ENCODE measurements around the gene FMO3.

Gene FMO3

DNA sequence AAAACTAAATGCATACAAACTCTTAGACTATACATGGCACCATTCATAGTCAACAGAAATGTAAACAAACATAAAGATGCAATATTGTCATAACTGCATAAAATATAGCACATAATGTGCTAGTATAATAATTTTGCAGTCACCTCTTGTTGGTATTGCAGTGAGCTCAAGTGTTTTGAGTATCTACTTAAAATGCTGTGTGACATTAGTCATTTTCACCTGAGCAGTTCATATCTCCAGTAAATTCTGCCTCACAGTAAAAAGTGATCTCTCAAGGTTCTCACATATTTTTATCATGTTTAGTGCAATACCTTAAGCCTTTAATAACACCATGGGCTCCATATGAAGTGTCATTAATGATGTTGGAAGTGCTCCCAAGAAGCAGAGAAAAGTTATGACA is 64.8 kb downstream of the FMO3 start:
- peak; percentile 89 for FAIRE-seq
- no peak for DNase-seq (ENCODE audit: insufficient read length, low spot score)
- TF ChIP-seq, protein P1, sequence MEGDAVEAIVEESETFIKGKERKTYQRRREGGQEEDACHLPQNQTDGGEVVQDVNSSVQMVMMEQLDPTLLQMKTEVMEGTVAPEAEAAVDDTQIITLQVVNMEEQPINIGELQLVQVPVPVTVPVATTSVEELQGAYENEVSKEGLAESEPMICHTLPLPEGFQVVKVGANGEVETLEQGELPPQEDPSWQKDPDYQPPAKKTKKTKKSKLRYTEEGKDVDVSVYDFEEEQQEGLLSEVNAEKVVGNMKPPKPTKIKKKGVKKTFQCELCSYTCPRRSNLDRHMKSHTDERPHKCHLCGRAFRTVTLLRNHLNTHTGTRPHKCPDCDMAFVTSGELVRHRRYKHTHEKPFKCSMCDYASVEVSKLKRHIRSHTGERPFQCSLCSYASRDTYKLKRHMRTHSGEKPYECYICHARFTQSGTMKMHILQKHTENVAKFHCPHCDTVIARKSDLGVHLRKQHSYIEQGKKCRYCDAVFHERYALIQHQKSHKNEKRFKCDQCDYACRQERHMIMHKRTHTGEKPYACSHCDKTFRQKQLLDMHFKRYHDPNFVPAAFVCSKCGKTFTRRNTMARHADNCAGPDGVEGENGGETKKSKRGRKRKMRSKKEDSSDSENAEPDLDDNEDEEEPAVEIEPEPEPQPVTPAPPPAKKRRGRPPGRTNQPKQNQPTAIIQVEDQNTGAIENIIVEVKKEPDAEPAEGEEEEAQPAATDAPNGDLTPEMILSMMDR (IDR thresholded peaks at IDR 0.05; ENCODE audit: insufficient read depth, missing control alignments), result no peak

DNA sequence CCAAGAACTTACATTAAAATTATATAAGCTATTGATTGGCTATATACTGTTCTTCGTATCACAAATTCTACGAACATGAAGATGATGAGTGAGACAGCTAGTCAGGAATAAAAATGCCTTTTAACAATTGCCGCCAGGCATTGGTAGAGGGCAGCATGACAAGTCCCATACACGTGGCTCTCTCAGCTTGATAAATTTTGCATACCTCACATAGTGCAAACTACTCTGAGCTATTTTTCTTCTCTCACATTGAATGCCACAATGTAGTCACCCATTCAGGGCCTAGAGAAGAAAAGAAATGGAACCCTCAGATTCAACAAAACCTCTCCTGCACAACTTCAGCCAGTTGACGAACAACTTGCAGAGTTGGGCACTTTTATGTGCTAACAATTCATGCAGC is 67.4 kb downstream of the FMO3 start:
- no peak for DNase-seq (ENCODE audit: insufficient read length, low spot score)
- FAIRE-seq, result peak; percentile 25
- TF ChIP-seq, protein P1 (IDR thresholded peaks at IDR 0.05; ENCODE audit: insufficient read depth, missing control alignments), result no peak

DNA sequence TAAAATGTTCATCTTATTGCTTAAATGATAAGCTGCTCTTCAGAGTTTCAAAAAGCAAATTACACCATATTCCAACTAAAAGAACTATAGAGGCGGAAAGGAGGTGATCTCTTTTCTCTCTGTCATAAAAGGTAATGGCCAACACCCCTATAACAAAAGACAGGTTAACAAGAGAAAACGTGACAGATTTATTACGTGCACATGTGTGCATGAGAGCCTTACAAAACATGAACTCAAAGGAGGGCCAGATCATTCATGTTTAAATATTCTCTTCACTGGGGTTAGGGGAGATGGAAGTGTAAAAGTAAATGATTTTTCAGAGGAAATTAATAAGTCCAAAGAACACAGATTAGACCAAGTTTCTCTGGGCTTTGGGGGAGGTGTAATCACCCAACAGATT is 67.8 kb downstream of the FMO3 start:
- TF ChIP-seq, protein P1 (IDR thresholded peaks at IDR 0.05; ENCODE audit: insufficient read depth, missing control alignments), result no peak
- DNase-seq (ENCODE audit: insufficient read length, low spot score), result no peak

DNA sequence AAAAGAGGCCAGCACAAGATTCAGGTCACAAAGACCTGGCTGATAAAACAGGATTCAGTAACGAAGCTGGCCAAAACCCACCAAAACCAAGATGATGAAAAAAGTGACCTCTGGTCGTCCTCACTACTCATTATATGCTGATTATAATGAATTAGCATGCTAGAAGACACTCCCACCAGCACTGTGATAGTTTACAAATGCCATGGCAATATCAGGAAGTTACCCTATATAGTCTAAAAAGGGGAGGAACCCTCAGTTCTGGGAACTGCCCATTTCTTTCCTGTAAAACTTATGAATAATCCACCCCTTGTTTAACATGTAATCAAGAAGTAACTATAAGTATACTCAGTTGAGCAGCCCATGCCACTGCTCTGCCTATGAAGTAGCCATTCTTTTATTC is 68.4 kb downstream of the FMO3 start:
- DNase-seq (ENCODE audit: insufficient read length, low spot score), result no peak
- no peak for FAIRE-seq
- TF ChIP-seq, protein P1 (IDR thresholded peaks at IDR 0.05; ENCODE audit: insufficient read depth, missing control alignments), result no peak

More for the DNA sequence above, 67.8 kb downstream of the FMO3 start:
- no peak for FAIRE-seq

DNA sequence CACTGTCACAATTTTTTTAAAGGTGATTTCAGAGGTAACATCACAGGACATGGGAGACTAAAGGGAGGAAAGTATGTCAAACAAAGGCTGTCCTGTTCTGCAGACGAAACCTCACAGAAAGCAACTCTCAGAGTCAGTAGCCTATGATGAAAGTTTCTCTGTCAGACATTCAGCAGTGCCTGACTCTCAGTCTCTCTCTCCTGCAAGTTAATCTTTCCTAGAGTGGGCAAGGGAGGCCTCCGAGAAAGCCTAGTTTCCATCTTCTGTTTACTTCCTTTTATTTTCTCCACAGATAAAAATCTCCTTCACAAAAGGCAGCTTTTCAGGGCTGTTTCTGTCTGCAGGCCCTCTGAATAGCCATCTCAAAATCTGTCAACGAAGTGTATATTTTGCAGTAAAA is 69.5 kb downstream of the FMO3 start:
- FAIRE-seq (peak; percentile 53), DNase-seq (ENCODE audit: insufficient read length, low spot score) (no peak)
- TF ChIP-seq, protein P1 (IDR thresholded peaks at IDR 0.05; ENCODE audit: insufficient read depth, missing control alignments), result no peak

DNA sequence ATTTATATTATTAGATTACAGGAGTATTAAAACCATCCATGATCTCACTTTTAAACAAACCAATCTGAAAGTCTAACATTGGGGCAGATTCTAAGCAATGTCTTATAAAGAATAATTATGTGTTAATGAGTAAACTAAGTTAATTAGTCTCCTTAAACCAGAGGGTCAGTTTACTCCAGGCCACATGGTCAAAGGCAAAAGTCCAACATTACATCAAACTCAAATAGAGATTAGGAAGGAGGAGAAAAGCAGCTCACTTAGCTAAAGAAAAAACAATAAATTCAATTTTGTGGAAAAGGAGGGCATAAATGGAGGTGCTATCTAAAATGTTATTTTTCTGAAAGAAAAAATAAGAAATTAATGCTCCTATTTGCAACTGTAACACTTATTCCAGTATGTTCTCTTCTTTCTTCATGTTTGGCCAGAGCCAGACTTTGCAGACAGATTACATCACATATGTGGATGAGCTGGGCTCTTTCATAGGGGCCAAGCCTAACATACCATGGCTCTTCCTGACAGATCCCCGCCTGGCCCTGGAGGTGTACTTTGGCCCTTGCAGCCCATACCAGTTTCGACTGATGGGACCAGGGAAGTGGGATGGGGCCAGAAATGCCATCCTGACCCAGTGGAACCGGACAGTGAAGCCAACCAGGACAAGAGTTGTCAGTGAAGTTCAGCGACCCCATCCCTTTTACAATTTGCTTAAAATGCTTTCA is 70.1 kb downstream of the FMO3 start:
- TF ChIP-seq, protein P1 (IDR thresholded peaks at IDR 0.05; ENCODE audit: insufficient read depth, missing control alignments), result no peak
- DNase-seq (ENCODE audit: insufficient read length, low spot score), result no peak
- FAIRE-seq, result no peak

DNA sequence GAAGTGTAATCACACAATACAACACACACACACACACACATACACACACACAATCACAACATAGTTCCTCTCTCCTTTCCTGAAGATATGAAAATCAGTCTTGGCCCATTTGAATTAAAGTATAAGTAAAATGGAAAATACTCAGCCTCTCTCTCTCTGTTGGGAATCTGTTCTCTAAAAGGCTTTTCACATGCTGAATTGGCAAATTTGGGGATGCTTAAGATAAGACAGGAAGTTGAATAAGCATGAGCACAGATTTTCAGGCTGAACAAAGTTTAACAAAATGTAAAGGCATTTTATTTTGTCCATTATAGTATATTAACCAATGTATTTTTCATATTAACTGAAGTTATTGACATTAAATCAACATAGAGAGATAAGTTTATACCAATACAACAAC is 70.7 kb downstream of the FMO3 start:
- no peak for FAIRE-seq
- TF ChIP-seq, protein P1 (IDR thresholded peaks at IDR 0.05; ENCODE audit: insufficient read depth, missing control alignments), result no peak
- DNase-seq (ENCODE audit: insufficient read length, low spot score), result no peak

All from D721Med (cell line).